ENCODE measurements around the gene ACAD8.

The ACAD8 gene

DNA sequence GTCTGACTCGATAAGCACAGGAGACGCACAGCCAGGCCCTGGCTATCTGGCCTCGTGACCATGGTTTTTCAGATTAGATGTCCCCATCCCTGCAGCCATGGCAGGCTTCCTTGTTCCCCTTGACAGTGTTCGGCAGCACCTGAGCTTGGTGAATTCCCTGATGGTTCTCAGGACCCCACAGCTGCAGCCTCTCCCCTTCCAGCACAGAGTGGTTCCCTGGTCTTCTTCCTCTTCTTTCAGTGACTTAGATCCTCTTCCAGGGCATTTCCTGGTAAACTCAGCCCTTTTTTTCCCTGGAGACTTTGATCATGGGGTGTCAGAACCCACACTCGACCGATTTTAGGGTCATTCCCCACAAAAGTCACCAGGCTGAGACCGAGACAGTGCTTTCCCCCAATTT, 37.3 kb downstream of the ACAD8 start:
- no peak for DNase-seq (ENCODE audit: low spot score)

DNA sequence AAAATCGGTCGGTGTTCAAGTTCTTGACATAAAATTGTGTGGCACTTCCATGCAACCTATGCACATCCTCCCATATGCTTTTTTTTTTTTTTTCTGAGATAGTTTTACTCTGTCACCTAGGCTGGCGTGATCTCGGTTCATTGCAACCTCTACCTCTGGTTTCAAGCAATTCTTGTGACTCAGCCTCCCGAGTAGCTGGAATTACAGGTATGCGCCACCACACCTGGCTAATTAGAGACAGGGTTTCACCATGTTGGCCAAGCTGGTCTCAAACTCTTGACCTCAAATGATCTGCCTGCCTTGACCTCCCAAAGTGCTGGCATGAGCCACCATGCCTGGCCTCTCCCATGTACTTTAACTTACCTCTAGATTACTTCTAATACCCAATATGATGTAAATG, 37.8 kb downstream of the ACAD8 start:
- no peak for DNase-seq (ENCODE audit: low spot score)

DNA sequence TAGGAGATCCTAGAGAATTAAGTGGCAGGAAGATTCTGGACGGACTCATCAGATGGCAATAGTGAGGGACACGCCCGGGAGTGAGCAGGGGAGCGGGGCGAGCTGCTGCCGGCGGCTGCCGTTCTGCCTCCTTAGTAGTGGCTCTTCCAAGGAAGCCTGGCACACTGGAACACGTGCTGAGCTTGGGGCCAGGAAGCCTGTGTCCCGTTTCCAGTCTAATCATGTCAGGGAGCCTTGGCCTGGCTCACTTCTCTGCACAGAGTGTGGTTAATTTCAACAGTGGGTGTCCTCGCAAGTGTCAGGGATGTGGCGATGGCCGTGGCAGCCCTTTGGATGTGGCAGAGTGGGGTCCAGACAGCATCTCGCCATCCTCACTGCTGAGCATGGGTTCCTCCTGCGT, 39.3 kb downstream of the ACAD8 start:
- no peak for DNase-seq (ENCODE audit: low spot score)

DNA sequence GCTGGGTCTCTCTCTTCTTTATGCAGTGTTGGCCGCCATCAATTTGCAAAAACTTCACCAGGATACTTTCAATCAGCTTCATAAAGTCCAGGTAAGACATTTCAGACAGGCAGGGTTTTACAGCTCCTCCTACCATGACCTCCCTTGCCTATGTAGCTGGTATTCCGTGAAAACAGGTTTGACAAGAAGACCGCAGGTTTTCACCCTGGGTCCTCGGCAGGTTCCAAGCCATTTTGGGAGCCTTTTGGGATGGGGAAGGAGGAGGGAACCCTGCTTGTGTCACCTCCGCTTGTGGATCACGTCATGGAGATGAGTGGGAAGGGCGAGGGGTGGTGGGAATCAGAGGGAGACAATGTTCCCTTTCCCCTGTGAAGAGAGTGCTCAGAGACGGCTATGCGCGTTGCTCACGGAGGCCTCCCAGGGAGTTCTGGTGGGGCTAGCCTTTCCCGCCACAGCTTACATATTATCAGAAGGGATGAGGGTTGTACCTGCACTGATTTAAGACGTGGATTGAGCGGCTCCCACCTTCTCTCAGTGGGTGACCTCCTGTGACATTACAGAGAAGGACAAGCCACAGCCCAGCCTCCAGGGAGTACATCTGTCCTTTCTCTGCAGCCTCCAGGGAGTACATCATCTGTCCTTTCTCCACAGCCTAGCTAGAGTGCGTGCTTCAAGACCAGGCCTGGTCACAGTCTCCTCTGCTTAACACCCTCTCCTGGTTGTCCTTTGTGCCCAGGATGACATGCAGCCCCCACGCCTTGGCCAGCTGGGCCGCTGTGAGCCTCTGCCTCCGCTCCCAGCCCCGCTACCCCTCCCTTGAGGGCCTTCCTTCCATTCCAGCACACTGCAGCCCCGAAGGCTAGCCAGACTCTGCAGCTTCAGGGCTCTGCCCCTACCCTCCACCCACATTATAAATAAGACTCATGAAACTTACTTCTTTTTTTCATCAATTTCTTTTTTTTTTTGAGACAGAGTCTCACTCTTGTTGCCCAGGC, 40.0 kb downstream of the ACAD8 start:
- no peak for DNase-seq (ENCODE audit: low spot score)

DNA sequence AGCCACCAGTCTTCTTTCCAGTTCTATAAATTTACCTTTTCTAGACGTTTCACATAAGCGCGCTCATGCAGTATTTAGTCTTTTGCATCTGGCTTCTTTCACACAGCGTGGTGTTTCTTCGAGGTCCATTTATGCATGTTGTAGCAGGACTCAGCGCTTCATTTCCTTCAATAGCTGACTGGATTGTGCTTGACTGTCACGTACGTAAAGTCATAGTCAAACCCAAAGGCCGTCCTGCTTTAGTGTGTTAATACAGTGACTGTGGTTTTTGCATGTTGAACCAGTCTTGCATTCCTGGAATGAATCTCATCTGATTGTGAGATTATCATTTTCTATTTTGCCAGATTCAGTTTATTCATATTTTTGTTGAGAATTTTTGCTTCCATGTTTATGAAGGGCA, 41.3 kb downstream of the ACAD8 start:
- DNase-seq (ENCODE audit: low spot score) = no peak

DNA sequence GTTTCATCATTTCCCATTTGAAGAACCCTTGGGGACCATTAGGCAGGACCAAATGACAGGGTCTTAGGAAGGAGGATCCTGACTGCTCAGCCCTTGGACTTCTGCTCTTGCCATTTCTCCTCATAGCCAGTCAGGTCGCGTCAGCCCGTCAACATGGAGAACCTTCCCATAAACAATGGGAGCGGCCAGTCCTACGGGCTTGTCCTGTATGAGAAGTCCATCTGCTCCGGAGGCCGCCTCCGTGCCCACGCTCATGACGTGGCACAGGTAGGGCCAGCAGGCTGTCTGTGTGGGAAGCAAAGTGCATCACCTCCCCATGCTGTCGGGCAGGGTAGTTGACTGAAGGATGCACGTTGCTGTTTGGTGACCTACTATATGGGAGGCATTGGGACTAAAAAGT, 58.9 kb downstream of the ACAD8 start:
- no peak for DNase-seq (ENCODE audit: low spot score)

DNA sequence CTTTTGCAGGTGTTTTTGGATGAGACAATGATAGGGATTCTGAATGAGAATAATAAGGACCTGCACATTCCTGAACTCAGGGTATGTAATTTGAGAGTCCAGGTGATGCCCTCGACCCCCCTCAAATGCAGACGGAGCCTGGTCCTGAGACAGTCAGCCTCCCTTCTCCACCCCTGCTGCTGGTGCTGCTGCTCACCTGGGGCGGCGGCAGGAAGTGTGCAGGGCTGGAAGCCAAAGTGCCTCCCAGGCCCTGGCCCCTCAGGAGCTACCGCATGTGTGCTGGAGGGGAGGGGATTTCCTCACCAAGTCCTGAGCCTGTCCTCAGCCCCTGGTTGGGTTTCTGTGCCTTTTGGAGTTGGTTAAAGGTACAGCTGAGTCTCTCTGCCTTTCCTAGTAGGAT, 59.4 kb downstream of the ACAD8 start:
- no peak for DNase-seq (ENCODE audit: low spot score)

DNA sequence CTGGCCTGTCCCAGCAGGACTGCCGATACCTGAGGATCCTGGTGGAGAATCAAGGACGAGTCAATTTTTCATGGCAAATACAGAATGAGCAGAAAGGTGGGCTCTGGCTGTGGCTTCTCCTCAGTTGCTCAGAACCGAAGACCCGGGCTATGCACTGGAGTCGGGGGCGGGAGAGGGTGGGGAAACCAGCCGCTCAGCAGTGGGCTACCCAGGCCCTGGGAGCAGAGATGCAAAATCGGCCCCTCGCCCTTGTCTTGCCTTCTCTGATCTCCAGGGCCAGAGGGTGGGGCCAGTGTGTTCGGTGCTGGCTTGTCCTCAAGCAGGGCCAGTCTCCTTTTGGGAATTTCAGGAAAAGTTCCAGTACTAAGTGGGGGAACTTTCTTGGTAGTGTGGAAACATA, 60.0 kb downstream of the ACAD8 start:
- DNase-seq (ENCODE audit: low spot score) = no peak

DNA sequence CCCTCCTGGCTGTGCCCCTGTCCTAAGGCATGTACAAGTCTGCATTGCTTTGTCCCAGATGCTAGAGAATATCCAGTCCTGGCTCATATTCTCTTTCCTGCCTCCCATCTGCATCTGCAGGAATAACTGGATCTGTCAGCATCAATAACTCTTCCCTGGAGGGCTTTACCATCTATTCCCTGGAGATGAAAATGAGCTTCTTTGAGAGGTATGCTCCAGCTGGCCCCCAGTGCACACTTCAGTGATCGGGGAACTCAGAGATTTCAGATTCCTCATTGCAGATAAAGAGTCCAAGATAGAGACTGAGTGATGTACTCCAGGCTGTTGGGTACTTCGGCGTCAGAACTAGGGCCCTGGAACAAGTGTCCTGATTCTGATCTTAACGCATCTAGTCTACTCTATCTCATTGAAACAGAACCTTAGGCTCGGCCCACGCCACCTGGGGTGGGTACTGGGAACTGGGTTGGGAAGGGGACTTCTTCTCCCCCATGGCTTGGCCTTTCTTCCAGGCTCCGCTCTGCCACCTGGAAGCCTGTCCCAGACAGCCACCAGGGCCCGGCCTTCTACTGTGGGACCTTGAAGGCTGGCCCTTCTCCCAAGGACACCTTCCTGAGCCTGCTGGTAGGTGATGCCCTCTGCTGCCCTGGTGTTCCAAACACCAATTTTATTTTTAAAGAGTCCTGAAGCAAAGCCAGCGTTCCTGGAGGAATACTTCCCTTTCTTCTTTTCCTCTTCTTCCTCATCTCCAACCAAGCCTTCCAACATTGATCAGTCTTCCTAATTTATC, 60.6 kb downstream of the ACAD8 start:
- DNase-seq (ENCODE audit: low spot score) = no peak
